Keratinocyte (primary cell): ENCODE results near the gene EXOSC5.

Experiments used
- EZH2 ChIP-seq: IDR thresholded peaks from one replicate; pipeline ENCODE4 v1.6.1; 2012; ENCODE audit warnings: inconsistent platforms, mild to moderate bottlenecking, low read length, moderate library complexity
- TF ChIP-seq, protein P1 (sequence below), 3 experiments: IDR thresholded peaks in 1 of 3; conservative IDR thresholded peaks in 1 of 3; optimal IDR thresholded peaks in 1 of 3; 2 replicates in 2 of 3; 3 replicates in 1 of 3; pipeline versions ENCODE3 to v1.5.1; 2011; ENCODE audit warnings: low read length in 3 of 3, mild to moderate bottlenecking in 3 of 3, moderate library complexity in 2 of 3, control low read depth in 1 of 3, inconsistent platforms in 1 of 3; ENCODE audit not compliant: insufficient read depth in 2 of 3; ENCODE audit errors: extremely low read depth in 1 of 3

DNA sequence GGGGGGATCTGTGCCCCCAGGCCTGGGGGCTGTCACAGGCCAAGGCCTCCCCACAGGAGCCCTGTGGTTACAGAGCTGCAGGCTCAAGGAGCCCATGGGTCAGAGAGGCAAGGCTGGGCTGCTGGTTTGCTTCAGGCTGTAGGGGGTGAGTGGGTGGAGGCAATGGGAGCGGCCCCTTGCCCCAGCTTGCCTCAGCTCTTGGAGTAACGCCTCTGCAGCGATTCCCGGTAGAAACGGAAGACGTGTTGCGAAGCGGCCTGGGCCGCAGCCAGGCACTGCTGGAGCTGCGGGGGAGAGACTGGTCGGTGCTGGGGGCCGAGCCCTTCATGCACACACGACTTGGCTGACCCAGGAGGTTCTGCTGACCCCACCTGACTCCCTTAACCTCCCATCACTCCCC, 10.7 kb downstream of the EXOSC5 start:
- TF ChIP-seq, protein P1, sequence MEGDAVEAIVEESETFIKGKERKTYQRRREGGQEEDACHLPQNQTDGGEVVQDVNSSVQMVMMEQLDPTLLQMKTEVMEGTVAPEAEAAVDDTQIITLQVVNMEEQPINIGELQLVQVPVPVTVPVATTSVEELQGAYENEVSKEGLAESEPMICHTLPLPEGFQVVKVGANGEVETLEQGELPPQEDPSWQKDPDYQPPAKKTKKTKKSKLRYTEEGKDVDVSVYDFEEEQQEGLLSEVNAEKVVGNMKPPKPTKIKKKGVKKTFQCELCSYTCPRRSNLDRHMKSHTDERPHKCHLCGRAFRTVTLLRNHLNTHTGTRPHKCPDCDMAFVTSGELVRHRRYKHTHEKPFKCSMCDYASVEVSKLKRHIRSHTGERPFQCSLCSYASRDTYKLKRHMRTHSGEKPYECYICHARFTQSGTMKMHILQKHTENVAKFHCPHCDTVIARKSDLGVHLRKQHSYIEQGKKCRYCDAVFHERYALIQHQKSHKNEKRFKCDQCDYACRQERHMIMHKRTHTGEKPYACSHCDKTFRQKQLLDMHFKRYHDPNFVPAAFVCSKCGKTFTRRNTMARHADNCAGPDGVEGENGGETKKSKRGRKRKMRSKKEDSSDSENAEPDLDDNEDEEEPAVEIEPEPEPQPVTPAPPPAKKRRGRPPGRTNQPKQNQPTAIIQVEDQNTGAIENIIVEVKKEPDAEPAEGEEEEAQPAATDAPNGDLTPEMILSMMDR (optimal IDR thresholded peaks at IDR 0.05 in 1 of 3, IDR thresholded peaks at IDR 0.05 in 1 of 3, conservative IDR thresholded peaks at IDR 0.05 in 1 of 3; ENCODE audit: extremely low read depth in 1 of 3, insufficient read depth in 2 of 3, low read length in 3 of 3) = no peak
- no peak for TF ChIP-seq EZH2
